GM18505 (cell line): Measurements from ENCODE around the gene ZNRD2.

Experiments used
- ATAC-seq: cut with Tn5 transposase; IDR thresholded peaks from one replicate; pipeline ENCODE4 v1.9.1; 2021; ENCODE audit not compliant: unreplicated experiment
- POLR2A ChIP-seq: IDR thresholded peaks from 4 replicates; pipeline ENCODE4 v1.6.1; 2011; ENCODE audit warnings: borderline replicate concordance; ENCODE audit not compliant: insufficient read depth, insufficient read length; ENCODE audit errors: extremely low read depth

ZNRD2 gene

GRCh38 chr11:65565624-65566453 is 4.4 kb upstream of the ZNRD2 start:
- no peak for TF ChIP-seq POLR2A
- ATAC-seq, result no peak

DNA sequence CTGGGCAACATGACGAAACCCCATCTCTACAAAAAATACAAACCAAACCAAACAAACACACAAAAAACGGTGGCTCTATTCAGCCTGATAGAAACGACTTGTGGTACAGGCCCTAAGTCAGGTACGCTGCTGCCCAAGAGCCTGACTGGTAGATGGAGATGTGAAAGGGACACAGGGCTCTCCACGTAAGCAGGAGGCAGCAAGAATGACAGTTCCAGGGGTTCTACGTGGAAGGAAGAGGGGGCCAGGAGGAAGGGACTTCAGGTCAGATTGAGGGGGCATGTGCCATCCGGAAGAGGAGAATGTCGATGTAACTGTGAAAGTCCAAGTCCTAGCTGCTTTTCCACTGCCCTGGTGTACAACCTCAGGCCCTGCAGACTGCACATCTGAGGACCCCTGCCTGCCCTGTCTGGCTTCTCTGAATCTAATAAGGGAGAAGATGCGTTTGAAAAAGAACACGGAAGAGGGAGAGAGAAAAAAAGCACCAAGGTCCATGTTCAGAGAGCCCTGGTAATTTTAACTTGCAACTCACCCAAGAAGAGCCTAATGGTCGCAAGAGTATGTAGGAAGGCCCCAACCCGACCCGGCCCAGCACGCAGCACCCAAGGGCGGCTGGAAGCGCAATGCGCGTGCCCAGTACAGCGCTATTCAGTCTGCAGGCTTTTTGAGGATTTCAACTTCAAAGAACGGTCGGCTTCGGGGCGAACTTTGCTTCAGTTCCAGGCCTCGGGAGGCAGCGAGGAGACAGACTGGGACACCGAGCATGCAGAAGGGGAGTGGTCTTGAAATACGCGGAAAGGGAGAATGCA is 909 bp upstream of the ZNRD2 start:
- no peak for TF ChIP-seq POLR2A
- peak; percentile 4 for ATAC-seq

DNA sequence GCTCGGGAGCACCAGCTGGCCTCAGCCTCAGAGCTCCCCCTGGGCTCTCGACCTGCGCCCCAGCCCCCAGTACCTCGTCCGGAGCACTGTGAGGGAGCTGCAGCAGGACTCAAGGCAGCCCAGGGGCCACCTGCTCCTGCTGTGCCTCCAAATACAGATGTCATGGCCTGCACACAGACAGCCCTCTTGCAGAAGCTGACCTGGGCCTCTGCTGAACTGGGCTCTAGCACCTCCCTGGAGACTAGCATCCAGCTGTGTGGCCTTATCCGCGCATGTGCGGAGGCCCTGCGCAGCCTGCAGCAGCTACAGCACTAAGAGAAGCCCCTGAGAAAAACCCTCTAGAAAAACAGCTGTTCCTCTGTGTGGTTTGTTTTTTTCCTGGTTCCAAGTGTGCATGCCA is 1.1 kb downstream of the ZNRD2 start:
- ATAC-seq, result no peak
- TF ChIP-seq POLR2A, result no peak

GRCh38 chr11:65571940-65572339 is 1.7 kb downstream of the ZNRD2 start:
- no peak for ATAC-seq
- TF ChIP-seq POLR2A, result no peak

DNA sequence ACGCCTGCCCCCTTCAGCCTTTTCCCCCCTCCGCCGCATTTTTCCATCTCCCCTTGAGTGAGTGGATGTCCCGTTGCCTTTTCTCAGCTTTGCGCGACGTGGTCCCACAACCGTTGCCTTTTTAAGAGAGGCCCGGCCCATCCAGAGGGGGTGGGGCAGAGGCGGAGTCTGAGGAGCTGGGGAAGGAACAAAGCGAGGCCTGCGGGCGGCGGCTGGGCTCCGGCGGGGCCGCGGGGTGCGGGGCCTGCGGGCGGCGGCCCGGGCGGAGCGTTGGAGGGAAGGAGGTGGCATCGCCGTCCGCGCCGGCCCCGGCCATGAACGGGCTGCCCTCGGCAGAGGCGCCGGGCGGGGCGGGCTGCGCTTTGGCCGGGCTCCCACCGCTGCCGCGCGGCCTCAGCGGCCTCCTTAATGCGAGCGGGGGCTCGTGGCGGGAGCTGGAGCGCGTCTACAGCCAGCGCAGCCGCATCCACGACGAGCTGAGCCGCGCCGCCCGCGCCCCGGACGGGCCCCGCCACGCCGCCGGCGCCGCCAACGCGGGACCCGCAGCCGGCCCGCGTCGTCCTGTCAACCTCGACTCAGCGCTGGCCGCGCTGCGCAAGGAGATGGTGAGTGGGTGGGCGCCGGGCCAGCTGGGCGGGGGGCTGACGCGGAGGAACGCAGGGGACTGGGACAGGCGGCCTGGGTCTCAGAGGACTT is 2.2 kb downstream of the ZNRD2 start, which contains the start of gene FAM89B:
Gene FAM89B (plus strand): TSS at position 183 of the 696 bp plus-strand sequence. CDS start 132 bp downstream, at position 315.
- peak; percentile 54 for TF ChIP-seq POLR2A
- ATAC-seq, result no peak

GRCh38 chr11:65573391-65574079 is 3.3 kb downstream of the ZNRD2 start:
- no peak for TF ChIP-seq POLR2A
- ATAC-seq, result no peak

GRCh38 chr11:65574109-65574810 is 4.0 kb downstream of the ZNRD2 start:
- peak; percentile 32 for ATAC-seq
- TF ChIP-seq POLR2A, result peak; percentile 34

DNA sequence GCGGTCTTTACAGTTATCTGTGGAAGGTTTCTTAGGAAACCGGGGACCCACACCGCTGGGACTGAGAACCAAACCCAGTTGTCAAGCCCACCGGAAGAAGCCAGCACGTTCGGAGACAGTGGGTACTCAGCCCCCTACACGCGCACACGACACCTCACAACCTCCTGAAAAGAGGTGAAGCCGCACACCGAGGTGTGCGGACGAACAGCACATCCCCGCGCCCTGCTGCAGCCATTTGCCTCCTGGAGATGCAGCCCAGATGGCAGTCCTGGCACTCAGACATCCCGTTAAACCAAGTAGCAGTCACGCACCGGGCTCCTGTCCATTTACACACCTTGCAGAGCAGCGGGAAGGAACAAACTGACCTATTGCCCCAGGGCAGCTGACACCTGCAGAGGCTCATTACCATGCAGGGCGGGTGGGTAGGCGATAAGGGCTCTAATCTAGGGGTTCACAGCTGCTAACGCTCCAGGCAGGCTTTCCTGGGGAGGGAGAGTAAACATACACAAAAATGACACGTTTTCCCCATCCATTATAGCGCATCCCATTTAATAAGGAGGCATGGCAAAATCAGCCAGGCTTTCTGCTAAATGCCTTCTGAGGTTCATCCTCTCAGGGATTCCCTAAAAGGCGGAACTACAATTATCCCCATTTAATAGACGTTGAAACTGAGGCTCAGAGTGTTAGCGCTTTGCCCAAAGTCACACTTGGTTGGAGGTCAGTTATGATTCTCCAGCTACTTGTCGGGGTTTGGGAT is 4.7 kb downstream of the ZNRD2 start:
- no peak for ATAC-seq
- peak; percentile 32 for TF ChIP-seq POLR2A

GRCh38 chr11:65575568-65576231 is 5.4 kb downstream of the ZNRD2 start, which contains the start of gene EHBP1L1:
Gene EHBP1L1 (plus strand): TSS chr11:65576053. CDS start chr11:65576303, 250 bp downstream.
- ATAC-seq, result peak; percentile 29
- peak; percentile 55 for TF ChIP-seq POLR2A

GRCh38 chr11:65576232-65576866 is 6.1 kb downstream of the ZNRD2 start:
- no peak for TF ChIP-seq POLR2A
- ATAC-seq, result no peak

- peak; percentile 50 for TF ChIP-seq POLR2A
- ATAC-seq, result no peak
Measured at GRCh38 chr11:65576867-65577755, 6.8 kb downstream of the ZNRD2 start.
